ENCODE measurements around the gene ETV3L.
A peak's percentile ranks its signal among the peaks of the same experiment; 100 is the strongest.
"Not testable (repeated sequence)": the region's sequence is repeated elsewhere in the genome, so short reads cannot be mapped to it uniquely, and the experiment has no call there.

Gene ETV3L

DNA sequence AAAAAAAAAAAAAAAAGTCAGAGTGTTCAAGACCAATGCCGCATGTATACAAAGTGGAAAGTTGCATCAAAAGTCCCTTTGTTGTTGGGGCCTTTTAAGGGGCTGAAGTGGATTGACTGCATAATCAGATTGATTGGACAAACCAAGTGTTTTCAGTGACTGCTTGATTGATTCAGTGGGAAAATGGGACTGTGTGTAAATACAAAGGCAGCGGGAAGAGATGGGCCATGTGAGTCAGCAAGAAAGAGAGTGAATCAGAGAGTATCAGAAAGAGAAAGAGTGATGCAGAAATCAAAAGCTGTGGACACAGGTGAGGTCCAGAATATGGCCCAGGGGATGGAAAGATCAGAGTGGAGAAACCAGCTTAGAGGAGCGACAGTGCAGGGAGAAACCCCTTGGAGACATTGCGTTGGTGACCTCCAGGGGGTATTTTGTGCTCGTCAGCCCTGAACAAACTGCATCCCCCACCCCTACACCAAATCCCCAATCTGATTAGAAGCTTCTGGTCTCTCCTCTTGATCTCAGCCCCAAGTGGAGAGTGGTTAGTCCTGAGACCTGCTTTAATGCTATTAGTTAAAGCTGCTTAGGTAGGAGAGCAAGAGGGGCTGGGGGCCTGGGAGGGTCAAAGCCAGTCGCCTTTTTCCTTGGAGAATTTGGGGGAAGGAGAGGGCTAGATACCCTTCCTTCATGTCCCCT lies 5.1 kb upstream of the ETV3L start:
- DNase-seq = no peak

DNA sequence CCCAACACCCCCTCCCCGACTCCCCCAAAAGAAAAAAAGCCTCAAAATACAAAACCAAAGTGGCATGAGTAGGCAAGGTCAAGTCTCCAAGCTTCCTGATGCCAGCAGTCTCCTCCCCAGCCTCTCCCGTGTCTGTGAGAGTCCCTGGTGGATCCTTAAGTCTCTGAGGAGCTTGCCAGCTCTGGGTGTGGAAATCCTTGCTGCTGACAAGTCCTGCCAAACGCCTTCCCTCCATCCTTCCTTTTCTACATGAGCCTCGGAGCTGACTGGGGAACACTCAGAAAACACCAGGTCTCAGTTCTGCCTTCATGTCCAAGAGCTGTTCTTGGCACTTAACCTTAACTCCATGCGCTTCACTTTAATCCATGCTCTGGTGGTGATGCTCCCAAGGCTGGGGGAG lies 3.7 kb upstream of the ETV3L start:
- no peak for DNase-seq

DNA sequence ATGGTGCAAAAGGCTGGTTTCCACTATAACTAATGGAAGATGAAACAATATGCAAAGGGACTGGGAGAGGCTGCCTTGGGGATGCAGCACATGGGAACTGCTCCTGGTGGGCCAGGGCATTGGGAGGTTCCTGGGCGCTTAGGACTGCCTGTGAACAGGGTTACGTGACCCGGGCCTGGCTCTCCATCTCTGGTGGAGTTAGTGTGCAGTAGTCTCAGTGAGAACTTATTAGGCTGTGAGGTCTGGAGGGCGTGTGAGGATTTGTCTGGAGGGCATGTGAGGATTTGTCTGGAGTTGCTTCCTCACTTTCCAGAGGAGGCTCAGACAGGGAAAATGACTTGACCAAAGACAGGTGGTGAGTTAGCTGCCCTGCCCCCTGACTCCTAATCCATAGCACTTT lies 1.5 kb upstream of the ETV3L start:
- DNase-seq = no peak

- DNase-seq = not testable (repeated sequence)
These were observed 498 bp downstream of the ETV3L start for GRCh38 chr1:157098987-157099632.

DNA sequence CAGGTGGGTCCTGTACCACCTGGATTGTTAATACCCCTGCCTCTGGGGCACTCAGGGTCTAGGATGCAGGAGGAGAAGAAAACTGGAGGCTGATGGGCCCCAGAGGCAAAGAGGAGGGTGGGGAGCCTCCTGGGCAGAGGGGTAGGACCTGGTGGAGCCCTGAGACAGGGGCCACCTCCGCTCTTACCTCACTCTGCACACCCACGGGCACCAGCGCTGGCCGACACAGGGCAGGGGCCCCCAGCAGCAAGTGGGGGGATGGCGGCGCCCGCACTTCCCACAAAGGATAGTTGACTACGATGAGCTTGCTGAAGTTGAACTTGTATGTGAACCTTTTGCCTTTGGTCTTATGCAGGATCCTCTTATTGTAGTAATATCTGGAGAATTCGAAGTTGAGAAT lies 1.1 kb downstream of the ETV3L start:
- DNase-seq = no peak

GRCh38 chr1:157097692-157098091 lies 1.9 kb downstream of the ETV3L start:
- DNase-seq = no peak

DNA sequence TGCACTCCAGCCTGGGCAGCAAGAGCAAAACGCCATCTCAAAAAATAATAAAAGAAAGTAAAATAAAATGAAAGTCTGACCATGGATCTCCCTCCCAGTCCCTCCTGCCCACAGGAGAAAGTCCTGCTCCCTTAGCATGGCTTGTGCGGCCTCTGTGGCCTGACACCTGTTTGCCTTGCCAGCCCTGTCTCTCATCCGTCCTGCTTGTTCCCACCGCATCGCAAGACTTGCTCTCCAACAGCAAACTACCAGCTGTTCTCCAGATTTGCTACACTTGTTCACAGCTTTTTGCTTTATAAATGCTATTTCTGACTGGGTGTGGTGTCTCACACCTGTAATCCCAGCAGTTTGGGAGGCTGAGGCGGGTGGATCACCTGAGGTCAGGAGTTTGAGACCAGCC lies 2.7 kb downstream of the ETV3L start:
- no peak for DNase-seq

GRCh38 chr1:157095551-157095950 lies 4.1 kb downstream of the ETV3L start:
- no peak for DNase-seq

DNA sequence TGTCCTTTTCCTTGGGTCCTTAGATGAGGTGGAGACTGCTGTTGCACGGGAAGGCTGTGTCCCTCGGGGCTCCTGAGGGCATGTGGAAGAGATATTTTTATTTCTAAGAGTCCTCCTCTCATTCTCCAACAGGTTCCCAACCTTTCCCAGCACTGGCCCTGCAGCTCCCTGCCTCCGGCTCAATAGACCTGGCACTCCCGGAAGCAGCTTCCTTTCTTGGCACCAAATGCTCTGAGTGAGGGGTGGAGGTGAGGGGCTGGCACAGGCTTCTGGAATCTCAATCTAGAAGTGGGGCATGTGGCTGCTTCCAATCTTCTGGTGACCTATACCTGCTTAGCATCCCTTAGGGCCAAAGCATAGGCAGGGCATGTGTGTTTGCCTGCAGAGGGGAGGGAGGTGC lies 4.5 kb downstream of the ETV3L start:
- DNase-seq = no peak

DNA sequence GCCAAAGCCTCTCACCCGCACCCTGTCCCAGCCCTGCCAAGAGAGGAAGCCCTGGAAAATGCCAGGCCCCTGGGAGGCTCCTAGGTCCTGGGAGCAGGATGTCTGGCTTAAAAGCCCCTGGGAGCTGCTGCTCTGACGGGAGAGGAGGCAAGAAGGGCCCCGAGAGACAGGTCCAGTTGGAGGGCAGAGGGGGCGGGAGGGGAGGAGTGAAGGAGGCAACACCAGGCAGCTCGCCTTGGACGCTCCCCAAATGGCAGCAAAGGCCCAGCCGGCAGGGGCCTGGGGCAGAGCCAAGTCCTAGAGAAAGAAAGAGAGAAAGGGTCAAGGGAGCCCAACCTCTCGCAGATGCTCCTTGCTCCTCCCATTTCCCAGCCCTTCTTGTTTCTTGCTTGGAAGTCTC lies 6.8 kb downstream of the ETV3L start:
- DNase-seq = no peak

- no peak for DNase-seq
These were observed 7.8 kb downstream of the ETV3L start for GRCh38 chr1:157091668-157092273.

- no peak for DNase-seq
These were observed 8.4 kb downstream of the ETV3L start for GRCh38 chr1:157091186-157091585.

- no peak for DNase-seq
These were observed 8.8 kb downstream of the ETV3L start for GRCh38 chr1:157090771-157091170.

GRCh38 chr1:157090196-157090647 lies 9.4 kb downstream of the ETV3L start:
- DNase-seq = peak; percentile 72

- DNase-seq = no peak
These were observed 9.8 kb downstream of the ETV3L start for GRCh38 chr1:157089789-157090188.

DNA sequence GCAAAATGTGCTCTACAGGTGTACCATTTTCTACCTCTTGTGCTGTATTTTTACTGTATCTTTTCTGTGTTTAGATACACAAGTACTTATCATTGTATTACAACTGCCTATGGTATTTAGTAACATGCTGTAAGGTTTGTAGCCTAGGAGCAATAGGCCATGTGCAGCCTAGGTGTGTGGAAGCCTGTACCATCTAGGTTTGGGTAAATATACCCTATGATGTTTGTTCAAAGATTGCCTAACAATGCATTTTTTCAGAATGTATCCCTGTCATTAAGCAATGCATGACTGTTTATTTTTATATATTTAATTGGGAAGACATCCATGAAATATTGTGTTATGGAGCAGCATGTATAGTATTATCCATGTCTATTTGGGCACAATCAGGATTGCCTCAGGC lies 11.0 kb downstream of the ETV3L start:
- no peak for DNase-seq

DNA sequence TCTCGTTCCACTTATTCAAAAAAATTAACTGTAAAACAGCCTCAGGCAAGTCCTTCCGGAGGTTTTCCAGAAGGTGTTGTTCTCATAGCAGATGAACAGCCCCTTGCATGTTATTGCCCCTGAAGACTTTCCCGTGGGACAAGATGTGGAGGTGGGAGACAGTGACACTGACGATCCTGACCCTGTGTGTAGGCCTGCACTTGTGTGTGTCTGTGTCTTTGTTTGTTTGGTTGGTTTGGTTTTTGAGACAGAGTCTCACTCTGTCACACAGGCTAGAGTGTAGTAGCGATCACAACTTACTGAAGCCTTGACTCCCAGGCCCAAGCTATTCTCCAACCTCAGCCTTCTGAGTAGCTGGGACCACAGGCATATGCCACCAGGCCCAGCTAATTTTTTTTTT lies 12.6 kb downstream of the ETV3L start:
- no peak for DNase-seq

GRCh38 chr1:157086299-157086698 lies 13.3 kb downstream of the ETV3L start:
- DNase-seq = no peak

- no peak for DNase-seq
These were observed 14.2 kb downstream of the ETV3L start for GRCh38 chr1:157085421-157085820.

- DNase-seq = no peak
These were observed 14.9 kb downstream of the ETV3L start for GRCh38 chr1:157084720-157085119.

- DNase-seq = no peak
These were observed 17.9 kb downstream of the ETV3L start for GRCh38 chr1:157081707-157082106.

- no peak for DNase-seq
These were observed 18.9 kb downstream of the ETV3L start for GRCh38 chr1:157080714-157081113.

DNA sequence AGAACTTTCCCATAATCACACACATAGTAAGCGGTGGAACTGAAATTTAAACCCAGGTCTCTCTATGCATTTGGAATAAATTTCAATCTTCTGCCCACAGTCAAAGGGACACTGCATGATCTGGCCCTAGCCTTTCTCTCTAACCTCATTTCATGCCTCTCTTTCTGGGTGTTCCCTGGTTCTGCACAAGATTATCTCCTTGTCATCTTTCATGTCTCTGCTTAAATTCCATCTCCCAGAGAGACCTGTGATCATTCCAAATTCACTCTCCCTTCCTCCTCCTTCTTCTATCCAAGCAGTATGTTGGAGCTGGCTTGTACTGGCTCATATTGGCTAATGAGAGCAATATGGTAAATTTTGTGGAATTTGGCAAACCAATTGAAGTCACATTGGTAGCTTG lies 22.2 kb downstream of the ETV3L start:
- no peak for DNase-seq

- no peak for DNase-seq
These were observed 25.5 kb downstream of the ETV3L start for GRCh38 chr1:157073944-157074685.

Measured in central memory CD4-positive, alpha-beta T cell (primary cell).